ENCODE measurements around the gene NDUFV1. TPM values are rescaled to one million over a fixed set of nuclear protein-coding genes. Genes with fewer than 3 reads are reported as not detected.

The NDUFV1 gene
- total and polyA plus RNA-seq, 2 donors (not counting 1 experiment from before 2014, with no cell fraction given), result 238 to 315 TPM

DNA sequence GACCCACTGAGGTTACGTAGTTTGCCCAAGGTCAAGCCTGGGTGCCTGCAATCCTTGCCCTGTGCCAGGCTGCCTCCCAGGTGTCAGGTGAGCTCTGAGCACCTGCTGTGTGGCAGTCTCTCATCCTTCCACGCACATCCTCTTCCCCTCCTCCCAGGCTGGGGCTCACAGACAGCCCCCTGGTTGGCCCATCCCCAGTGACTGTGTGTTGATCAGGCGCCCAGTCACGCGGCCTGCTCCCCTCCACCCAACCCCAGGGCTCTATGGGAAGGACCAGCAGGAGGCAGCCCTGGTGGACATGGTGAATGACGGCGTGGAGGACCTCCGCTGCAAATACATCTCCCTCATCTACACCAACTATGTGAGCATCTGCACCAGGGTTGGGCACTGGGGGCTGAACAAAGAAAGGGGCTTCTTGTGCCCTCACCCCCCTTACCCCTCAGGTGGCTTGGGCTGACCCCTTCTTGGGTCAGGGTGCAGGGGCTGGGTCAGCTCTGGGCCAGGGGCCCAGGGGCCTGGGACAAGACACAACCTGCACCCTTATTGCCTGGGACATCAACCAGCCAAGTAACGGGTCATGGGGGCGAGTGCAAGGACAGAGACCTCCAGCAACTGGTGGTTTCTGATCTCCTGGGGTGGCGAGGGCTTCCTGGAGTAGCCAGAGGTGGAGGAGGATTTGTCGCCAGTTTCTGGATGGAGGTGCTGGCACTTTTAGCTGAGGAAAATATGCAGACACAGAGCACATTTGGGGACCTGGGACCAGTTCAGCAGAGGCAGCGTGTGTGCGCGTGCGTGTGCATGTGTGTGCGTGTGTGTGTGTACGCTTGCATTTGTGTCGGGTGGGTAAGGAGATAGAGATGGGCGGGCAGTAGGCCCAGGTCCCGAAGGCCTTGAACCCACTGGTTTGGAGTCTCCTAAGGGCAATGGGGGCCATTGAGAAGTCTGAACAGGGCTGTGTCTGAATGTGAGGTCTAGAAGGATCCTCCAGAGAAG is 21.6 kb upstream of the NDUFV1 start:
- Histone ChIP-seq H4K20me1 (ENCODE audit: control insufficient read depth, insufficient read depth, low read length, poor library complexity, severe bottlenecking) (no peaks in the 10 kb centered on the region), H3K4me1 (ENCODE audit: control insufficient read depth in 2 of 2, insufficient read depth in 2 of 2, low read length in 2 of 2) (peaks cover 71 to 78% of the 10 kb centered on the region in 2 donors), H3K79me2 (ENCODE audit: control insufficient read depth, insufficient read depth, low read length) (no peaks in the 10 kb centered on the region), H3K27me3 (replicated peaks in 1 of 4; ENCODE audit: control extremely low read depth in 1 of 4, control insufficient read depth in 3 of 4, insufficient read depth in 4 of 4, low read length in 3 of 4) (no peaks in the 10 kb centered on the region), H3K9me3 (ENCODE audit: control extremely low read depth in 1 of 3, control insufficient read depth in 2 of 3, insufficient read depth in 1 of 3, low read length in 2 of 3) (peaks cover 0 to 7% (median 0%) of the 10 kb centered on the region in 3 donors), H3K9ac (ENCODE audit: low read length) (no peak overlapping the region), H3K4me2 (replicated peaks; ENCODE audit: low read depth, low read length, poor library complexity, severe bottlenecking) (peak overlapping the region; percentile 94), H3K36me3 (replicated peaks in 1 of 2; ENCODE audit: control extremely low read depth in 1 of 2, control insufficient read depth in 1 of 2, extremely low read depth in 1 of 2, insufficient read depth in 2 of 2, low read length in 1 of 2) (no peaks in the 10 kb centered on the region), H3K4me3 (ENCODE audit: control extremely low read depth in 1 of 5, extremely low read depth in 1 of 5, insufficient read depth in 1 of 5, low read depth in 2 of 5, low read length in 4 of 5) (no peak overlapping the region), H3K27ac (ENCODE audit: low read length in 2 of 2) (peak overlapping the region; percentile 85 to 91), H2AFZ (ENCODE audit: insufficient read depth, low read depth, low read length, poor library complexity, severe bottlenecking) (no peak overlapping the region)
- intact Hi-C loops (cut with micrococcal nuclease), result loop anchor here (10.0 kb wide), 2 partner anchors 180 to 320 kb away; partner anchors contain the start of genes GRK2, PPP1CA and TBC1D10C
- no peaks in the 10 kb centered on the region for H3K27me3 Mint-ChIP-seq
- ATAC-seq (ENCODE audit: low read depth) (no peak), DNase-seq (peak; percentile 73)
- no peak for TF ChIP-seq EZH2 (IDR thresholded peaks at IDR 0.05; ENCODE audit: borderline replicate concordance, insufficient read depth, low read depth, low read length, poor library complexity, severe bottlenecking)
- TF ChIP-seq, protein P1, sequence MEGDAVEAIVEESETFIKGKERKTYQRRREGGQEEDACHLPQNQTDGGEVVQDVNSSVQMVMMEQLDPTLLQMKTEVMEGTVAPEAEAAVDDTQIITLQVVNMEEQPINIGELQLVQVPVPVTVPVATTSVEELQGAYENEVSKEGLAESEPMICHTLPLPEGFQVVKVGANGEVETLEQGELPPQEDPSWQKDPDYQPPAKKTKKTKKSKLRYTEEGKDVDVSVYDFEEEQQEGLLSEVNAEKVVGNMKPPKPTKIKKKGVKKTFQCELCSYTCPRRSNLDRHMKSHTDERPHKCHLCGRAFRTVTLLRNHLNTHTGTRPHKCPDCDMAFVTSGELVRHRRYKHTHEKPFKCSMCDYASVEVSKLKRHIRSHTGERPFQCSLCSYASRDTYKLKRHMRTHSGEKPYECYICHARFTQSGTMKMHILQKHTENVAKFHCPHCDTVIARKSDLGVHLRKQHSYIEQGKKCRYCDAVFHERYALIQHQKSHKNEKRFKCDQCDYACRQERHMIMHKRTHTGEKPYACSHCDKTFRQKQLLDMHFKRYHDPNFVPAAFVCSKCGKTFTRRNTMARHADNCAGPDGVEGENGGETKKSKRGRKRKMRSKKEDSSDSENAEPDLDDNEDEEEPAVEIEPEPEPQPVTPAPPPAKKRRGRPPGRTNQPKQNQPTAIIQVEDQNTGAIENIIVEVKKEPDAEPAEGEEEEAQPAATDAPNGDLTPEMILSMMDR (IDR thresholded peaks at IDR 0.05), result no peak
- POLR2A ChIA-PET, result interaction anchor here (1.1 to 1.8 kb wide), 6 partner anchors 22 to 117 kb away, joined by 3 to 6 read pairs (median 5); partner anchors contain the start of genes NUDT8 and TMEM134
- H3K4me1 Mint-ChIP-seq, result peaks cover 69% of the 10 kb centered on the region
- CTCF ChIA-PET, result interaction anchor here (0.9 to 3.6 kb wide), 8 partner anchors 8 to 51 kb away, joined by 3 to 30 read pairs (median 10); partner anchors contain the start of gene NUDT8
- peak overlapping the region; percentile 75 for H3K4me3 Mint-ChIP-seq
- peaks cover 3% of the 10 kb centered on the region for H3K9me3 Mint-ChIP-seq (ENCODE audit: insufficient read depth)
- H3K27ac Mint-ChIP-seq, result peak overlapping the region; percentile 100
- 88% methylated on average over 18 of the region's 21 CpGs for WGBS (ENCODE audit: insufficient coverage)
